HG03039 (cell line): ENCODE data around the gene PIK3CA.
"Not testable (repeated sequence)": the region's sequence is repeated elsewhere in the genome, so short reads cannot be mapped to it uniquely, and the experiment has no call there.

Experiments
- ATAC-seq: cut with Tn5 transposase; IDR thresholded peaks from one replicate; pipeline ENCODE4 v1.9.1; 2021; ENCODE audit warnings: mild to moderate bottlenecking, moderate library complexity; ENCODE audit not compliant: unreplicated experiment

Gene PIK3CA

GRCh38 chr3:179196098-179196497 is 47.9 kb downstream of the PIK3CA start:
- ATAC-seq, result peak; percentile 69

GRCh38 chr3:179196700-179197099 is 48.5 kb downstream of the PIK3CA start:
- no peak for ATAC-seq

- no peak for ATAC-seq
Measured at GRCh38 chr3:179200790-179201189, 52.6 kb downstream of the PIK3CA start.

GRCh38 chr3:179215550-179215949 is 67.4 kb downstream of the PIK3CA start:
- not testable (repeated sequence) for ATAC-seq

- not testable (repeated sequence) for ATAC-seq
Measured at GRCh38 chr3:179218213-179218612, 70.1 kb downstream of the PIK3CA start.

- ATAC-seq, result no peak
Measured at GRCh38 chr3:179223548-179223947, 75.4 kb downstream of the PIK3CA start.

- no peak for ATAC-seq
Measured at GRCh38 chr3:179224584-179224983, 76.4 kb downstream of the PIK3CA start.

- ATAC-seq, result no peak
Measured at GRCh38 chr3:179227349-179227748, 79.2 kb downstream of the PIK3CA start.

- no peak for ATAC-seq
Measured at GRCh38 chr3:179229177-179229576, 81.0 kb downstream of the PIK3CA start.

- no peak for ATAC-seq
Measured at GRCh38 chr3:179233043-179233442, 84.9 kb downstream of the PIK3CA start.

- ATAC-seq, result no peak
Measured at GRCh38 chr3:179234199-179234598, 86.0 kb downstream of the PIK3CA start.

GRCh38 chr3:179236669-179237301 is 88.6 kb downstream of the PIK3CA start:
- ATAC-seq, result no peak

GRCh38 chr3:179240299-179240698 is 92.1 kb downstream of the PIK3CA start:
- not testable (repeated sequence) for ATAC-seq

GRCh38 chr3:179242859-179243258 is 94.7 kb downstream of the PIK3CA start:
- not testable (repeated sequence) for ATAC-seq

- no peak for ATAC-seq
Measured at GRCh38 chr3:179244878-179245277, 96.7 kb downstream of the PIK3CA start.

- ATAC-seq, result no peak
Measured at GRCh38 chr3:179247289-179248015, 99.3 kb downstream of the PIK3CA start.

GRCh38 chr3:179250803-179251476 is 102.8 kb downstream of the PIK3CA start, which contains the start of gene KCNMB3:
KCNMB3 (minus strand) TSS chr3:179251114; CDS start chr3:179250990, 124 bp downstream.
- ATAC-seq, result no peak

- no peak for ATAC-seq
Measured at GRCh38 chr3:179256813-179257212, 108.7 kb downstream of the PIK3CA start.

- not testable (repeated sequence) for ATAC-seq
Measured at GRCh38 chr3:179257742-179258141, 109.6 kb downstream of the PIK3CA start.

GRCh38 chr3:179258820-179259219 is 110.7 kb downstream of the PIK3CA start:
- no peak for ATAC-seq

GRCh38 chr3:179259959-179260756 is 112.0 kb downstream of the PIK3CA start:
- ATAC-seq, result not testable (repeated sequence)
